IPS-15b (cell line): ENCODE measurements around the gene ACOXL.

Experiments used
- H3K27me3 ChIP-seq: one replicate; pipeline ENCODE4 v1.6.1; 2013; ENCODE audit warnings: low read length; ENCODE audit not compliant: control insufficient read depth, insufficient read depth
- H3K36me3 ChIP-seq: one replicate; pipeline ENCODE4 v1.6.1; 2013; ENCODE audit warnings: low read length; ENCODE audit not compliant: control insufficient read depth, insufficient read depth
- H3K4me1 ChIP-seq: one replicate; pipeline ENCODE4 v1.6.1; 2013; ENCODE audit warnings: mild to moderate bottlenecking, low read length; ENCODE audit not compliant: control insufficient read depth, insufficient read depth
- H3K4me3 ChIP-seq: one replicate; pipeline ENCODE4 v1.5.1; 2013; ENCODE audit warnings: low read depth, low read length
- H3K9ac ChIP-seq: one replicate; pipeline ENCODE4 v1.6.1; 2013; ENCODE audit warnings: low read depth, mild to moderate bottlenecking, low read length
- H3K9me3 ChIP-seq: one replicate; pipeline ENCODE4 v1.6.1; 2013; ENCODE audit warnings: mild to moderate bottlenecking, low read length; ENCODE audit not compliant: control insufficient read depth, insufficient read depth

Gene ACOXL

GRCh38 chr2:110980339-110981062 is 248.1 kb downstream of the ACOXL start:
- no peak overlapping the region for H3K9ac ChIP-seq
- no peak overlapping the region for H3K4me3 ChIP-seq
- H3K27me3 ChIP-seq: no peaks in the 10 kb centered on the region
- no peaks in the 10 kb centered on the region for H3K4me1 ChIP-seq
- no peaks in the 10 kb centered on the region for H3K9me3 ChIP-seq
- H3K36me3 ChIP-seq: no peaks in the 10 kb centered on the region

GRCh38 chr2:110983133-110983532 is 250.8 kb downstream of the ACOXL start:
- H3K9ac ChIP-seq: no peak overlapping the region
- H3K4me1 ChIP-seq: no peaks in the 10 kb centered on the region
- no peaks in the 10 kb centered on the region for H3K36me3 ChIP-seq
- no peak overlapping the region for H3K4me3 ChIP-seq
- H3K9me3 ChIP-seq: no peaks in the 10 kb centered on the region
- no peaks in the 10 kb centered on the region for H3K27me3 ChIP-seq

GRCh38 chr2:110984694-110985490 is 252.5 kb downstream of the ACOXL start:
- Histone ChIP-seq H3K4me3 (no peak overlapping the region), H3K36me3 (no peaks in the 10 kb centered on the region), H3K9ac (no peak overlapping the region), H3K4me1 (no peaks in the 10 kb centered on the region), H3K9me3 (no peaks in the 10 kb centered on the region), H3K27me3 (no peaks in the 10 kb centered on the region)

GRCh38 chr2:110990440-110990839 is 258.1 kb downstream of the ACOXL start:
- H3K36me3 ChIP-seq: no peaks in the 10 kb centered on the region
- H3K4me3 ChIP-seq: no peak overlapping the region
- H3K27me3 ChIP-seq: no peaks in the 10 kb centered on the region
- H3K9ac ChIP-seq: no peak overlapping the region
- no peaks in the 10 kb centered on the region for H3K9me3 ChIP-seq
- no peaks in the 10 kb centered on the region for H3K4me1 ChIP-seq

GRCh38 chr2:110991911-110992310 is 259.5 kb downstream of the ACOXL start:
- no peaks in the 10 kb centered on the region for H3K36me3 ChIP-seq
- H3K27me3 ChIP-seq: no peaks in the 10 kb centered on the region
- H3K4me3 ChIP-seq: no peak overlapping the region
- H3K9ac ChIP-seq: no peak overlapping the region
- H3K9me3 ChIP-seq: no peaks in the 10 kb centered on the region
- no peaks in the 10 kb centered on the region for H3K4me1 ChIP-seq

DNA sequence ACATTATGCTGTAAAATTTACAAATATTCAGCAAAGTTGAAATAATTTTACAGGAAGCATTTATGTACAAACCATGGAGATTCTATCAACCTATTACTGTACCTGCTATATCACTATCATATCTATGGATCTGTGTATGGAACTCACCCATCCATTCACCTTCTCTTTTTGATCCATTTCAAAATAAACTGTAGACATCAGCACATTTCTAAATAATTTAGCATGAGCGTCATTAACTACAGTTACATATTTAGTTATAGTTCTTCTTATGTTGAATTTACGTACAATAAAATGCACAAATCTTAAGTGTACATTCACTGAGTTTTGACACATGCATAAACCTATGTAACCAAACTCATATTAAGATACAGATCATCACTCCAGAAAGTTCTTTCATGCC is 260.5 kb downstream of the ACOXL start:
- no peaks in the 10 kb centered on the region for H3K36me3 ChIP-seq
- no peaks in the 10 kb centered on the region for H3K9me3 ChIP-seq
- no peaks in the 10 kb centered on the region for H3K27me3 ChIP-seq
- no peaks in the 10 kb centered on the region for H3K4me1 ChIP-seq
- no peak overlapping the region for H3K4me3 ChIP-seq
- no peak overlapping the region for H3K9ac ChIP-seq

- Histone ChIP-seq H3K4me3 (no peak overlapping the region), H3K9ac (no peak overlapping the region), H3K27me3 (no peaks in the 10 kb centered on the region), H3K9me3 (no peaks in the 10 kb centered on the region), H3K4me1 (no peaks in the 10 kb centered on the region), H3K36me3 (no peaks in the 10 kb centered on the region)
These were observed 261.3 kb downstream of the ACOXL start for GRCh38 chr2:110993557-110994231.

DNA sequence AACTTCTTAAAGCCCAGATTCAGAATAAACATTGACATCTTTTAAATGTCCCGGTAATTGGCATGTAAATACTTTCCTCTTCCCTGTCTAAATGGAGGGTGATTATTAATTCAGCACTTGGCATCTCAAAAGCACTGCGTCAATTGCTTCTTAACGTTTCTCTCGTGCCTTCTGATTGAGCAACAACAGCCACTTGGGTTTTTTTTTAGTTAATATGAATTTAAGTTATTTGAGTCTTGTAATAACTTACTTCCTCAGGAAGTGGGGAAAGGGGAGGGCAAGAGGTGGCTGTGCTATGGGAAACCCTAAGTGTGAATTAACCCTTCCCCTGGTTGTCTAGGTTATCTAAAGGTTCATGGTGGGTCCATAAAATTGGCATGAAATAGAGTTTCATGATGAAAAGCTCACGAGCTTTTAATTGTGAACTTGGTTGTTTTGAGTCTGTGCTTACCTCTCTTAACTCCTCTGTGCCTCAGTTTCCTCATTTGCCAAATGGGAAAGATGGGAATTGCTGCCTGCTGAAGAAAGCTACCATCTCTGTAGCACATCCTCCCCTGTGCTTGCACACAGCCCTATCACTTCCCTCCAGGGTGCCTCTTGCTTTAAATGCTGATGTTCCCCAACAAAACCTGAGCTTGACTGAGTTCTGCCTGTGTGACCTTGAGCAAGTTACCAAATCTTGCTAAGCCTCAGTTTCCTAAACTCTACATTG is 262.0 kb downstream of the ACOXL start:
- no peaks in the 10 kb centered on the region for H3K27me3 ChIP-seq
- H3K9ac ChIP-seq: no peak overlapping the region
- no peaks in the 10 kb centered on the region for H3K9me3 ChIP-seq
- H3K36me3 ChIP-seq: no peaks in the 10 kb centered on the region
- H3K4me3 ChIP-seq: no peak overlapping the region
- H3K4me1 ChIP-seq: no peaks in the 10 kb centered on the region

- Histone ChIP-seq H3K9me3 (no peaks in the 10 kb centered on the region), H3K36me3 (no peaks in the 10 kb centered on the region), H3K4me3 (no peak overlapping the region), H3K27me3 (no peaks in the 10 kb centered on the region), H3K9ac (no peak overlapping the region), H3K4me1 (no peaks in the 10 kb centered on the region)
These were observed 263.5 kb downstream of the ACOXL start for GRCh38 chr2:110995911-110996310.

DNA sequence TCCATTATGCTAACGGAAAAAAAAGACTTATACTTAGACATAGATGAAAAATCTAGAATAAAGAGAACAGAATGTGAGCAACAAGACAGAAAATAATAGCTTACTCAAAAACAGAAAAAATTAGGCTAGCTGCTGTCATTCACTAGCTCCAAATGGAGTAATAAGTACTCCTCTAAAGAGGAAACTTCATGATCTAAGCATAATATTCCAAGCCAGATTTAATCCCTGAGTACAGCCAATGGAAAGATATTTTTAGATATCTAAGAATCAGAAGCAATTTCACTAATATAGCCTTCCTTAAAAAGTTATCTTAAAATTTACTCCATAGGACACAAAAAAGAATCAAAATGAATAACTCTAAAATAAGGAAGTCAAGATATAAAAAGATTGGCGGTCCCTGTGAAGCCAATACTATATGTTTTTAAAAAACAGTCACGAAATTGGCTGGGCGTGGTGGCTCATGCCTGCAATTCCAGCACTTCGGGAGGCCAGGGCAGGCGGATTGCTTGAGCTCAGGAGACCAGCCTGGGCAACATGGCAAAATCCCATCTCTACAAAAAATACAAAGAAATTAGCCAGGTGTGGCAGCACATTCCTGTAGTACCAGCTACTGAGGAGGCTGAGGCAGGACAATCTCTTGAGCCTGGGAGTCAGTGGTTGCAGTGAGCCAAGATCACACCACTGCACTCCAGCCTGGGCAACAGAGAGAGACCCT is 265.1 kb downstream of the ACOXL start:
- H3K36me3 ChIP-seq: no peaks in the 10 kb centered on the region
- no peaks in the 10 kb centered on the region for H3K9me3 ChIP-seq
- H3K27me3 ChIP-seq: no peaks in the 10 kb centered on the region
- H3K4me1 ChIP-seq: no peaks in the 10 kb centered on the region
- H3K9ac ChIP-seq: no peak overlapping the region
- no peak overlapping the region for H3K4me3 ChIP-seq

GRCh38 chr2:110998311-110998710 is 265.9 kb downstream of the ACOXL start:
- Histone ChIP-seq H3K27me3 (no peaks in the 10 kb centered on the region), H3K4me3 (no peak overlapping the region), H3K9ac (no peak overlapping the region), H3K36me3 (no peaks in the 10 kb centered on the region), H3K9me3 (no peaks in the 10 kb centered on the region), H3K4me1 (no peaks in the 10 kb centered on the region)
